Hepatic stellate cell (primary cell): ENCODE data around the gene AGK.

Source experiments
- DNase-seq: peaks from one replicate; pipeline ENCODE4 v3.0.0; 2011; ENCODE audit warnings: low spot score

The AGK gene

DNA sequence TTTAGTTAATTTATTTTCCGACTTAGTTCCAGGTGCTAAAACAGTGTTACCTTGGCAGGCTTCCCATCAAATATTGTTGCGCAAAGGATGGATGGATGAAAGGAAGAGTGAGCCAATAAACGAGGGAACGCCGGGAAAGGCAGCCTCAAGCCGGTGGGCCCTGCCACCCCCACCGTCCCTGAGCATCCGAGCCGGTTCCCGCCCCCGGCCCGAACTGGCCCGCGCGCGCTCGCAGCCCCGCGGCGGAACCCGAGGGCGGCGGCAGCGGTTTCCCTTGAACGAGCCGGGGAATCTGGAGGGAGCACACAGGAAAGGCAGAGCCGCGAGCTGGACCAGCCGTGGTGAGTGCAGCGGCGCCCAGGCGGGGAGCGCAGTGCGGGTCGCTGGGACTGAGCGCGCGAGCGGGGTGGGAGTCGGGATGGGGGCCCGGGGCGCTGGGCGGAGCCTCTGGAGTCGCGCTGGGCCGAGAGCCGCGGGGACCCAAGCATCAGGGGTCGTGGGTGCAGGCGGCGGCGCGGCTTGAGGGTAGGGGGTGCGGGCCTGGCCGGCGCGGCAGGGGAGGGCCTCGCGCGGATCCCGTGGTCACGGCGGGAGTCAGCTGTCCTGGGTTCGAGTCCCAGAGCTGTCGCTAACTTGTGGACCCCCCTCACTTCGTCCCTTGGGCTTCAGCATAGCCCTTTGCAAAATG lies at the start of gene AGK:
Gene AGK, plus strand, starts transcription at position 317 of the 688 bp plus-strand sequence. CDS start 4,057 bp downstream, outside the sequence.
- peak; percentile 78 for DNase-seq

- DNase-seq = no peak
These were observed 49.8 kb upstream of the AGK start for GRCh38 chr7:141501451-141501850.

DNA sequence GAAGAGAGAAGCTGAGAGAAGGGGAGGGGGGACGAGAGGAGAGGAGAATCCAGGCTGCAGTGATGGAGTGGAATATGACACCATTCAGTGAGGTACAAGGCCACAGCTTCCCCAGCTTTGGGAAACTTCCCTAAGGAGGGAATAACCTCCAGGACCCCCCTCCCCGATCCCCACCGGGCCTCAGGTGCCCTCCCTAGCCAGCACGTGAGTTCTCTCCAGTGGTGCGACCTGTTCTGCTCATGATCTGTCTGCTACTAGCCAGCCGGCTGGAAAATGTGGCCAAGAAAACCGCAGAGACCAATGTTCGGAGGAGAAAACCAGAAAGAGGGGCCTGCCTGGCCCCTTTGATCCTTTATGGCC lies 39.9 kb upstream of the AGK start:
- no peak for DNase-seq

DNA sequence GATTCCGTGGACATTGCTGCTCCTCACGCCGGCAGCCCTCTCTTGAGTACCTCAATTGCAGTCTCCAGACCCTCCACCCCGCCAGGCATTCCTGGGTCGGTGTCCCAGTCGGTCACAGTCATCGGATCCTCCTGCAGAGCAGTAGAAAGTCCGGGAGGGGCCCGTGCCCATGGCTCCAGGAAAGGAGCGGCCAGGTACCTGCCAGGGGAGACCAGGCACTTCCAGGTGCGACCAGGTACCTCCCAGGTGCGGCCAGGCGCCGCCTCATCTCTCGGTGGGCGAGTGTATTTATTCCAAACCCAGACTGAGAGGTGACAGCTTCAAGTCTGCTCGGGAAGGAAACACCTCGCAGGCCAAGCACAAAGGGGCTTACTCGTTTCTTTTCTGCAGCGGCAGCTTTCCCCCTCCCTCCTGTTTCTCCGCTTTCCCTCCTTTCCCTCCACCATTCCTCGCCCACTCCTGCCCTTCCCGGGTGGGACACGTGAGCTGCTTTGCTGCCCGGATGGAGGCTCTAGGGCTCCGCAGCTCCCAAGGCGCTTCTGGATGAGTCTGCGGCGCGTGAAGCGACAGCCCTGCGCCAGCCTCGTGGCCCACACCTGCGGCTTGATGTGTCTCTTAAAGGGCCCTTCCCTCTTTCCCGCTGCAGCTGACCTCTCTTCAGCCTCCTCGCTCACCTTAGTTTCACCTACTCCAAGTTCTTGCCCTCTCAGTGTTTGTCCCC lies 39.4 kb upstream of the AGK start:
- no peak for DNase-seq

DNA sequence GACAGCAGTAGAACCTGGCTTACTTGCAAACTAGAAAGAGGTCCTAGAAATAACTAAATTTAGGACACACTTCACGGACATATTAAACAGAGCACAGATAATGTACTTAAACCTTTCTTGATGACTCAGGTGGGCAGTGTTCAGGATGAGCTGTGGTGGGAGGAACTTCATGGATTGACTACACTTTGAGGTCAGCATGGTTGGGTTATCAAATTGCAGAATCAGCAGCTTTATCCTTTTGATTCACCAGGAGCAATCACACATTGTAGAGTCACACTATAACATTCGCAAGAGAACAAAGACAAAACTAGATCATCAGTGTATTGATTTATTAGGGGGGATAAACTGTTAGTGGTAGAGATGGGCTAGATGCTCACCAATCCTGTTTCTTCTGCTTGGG lies 38.6 kb upstream of the AGK start:
- DNase-seq = no peak

DNA sequence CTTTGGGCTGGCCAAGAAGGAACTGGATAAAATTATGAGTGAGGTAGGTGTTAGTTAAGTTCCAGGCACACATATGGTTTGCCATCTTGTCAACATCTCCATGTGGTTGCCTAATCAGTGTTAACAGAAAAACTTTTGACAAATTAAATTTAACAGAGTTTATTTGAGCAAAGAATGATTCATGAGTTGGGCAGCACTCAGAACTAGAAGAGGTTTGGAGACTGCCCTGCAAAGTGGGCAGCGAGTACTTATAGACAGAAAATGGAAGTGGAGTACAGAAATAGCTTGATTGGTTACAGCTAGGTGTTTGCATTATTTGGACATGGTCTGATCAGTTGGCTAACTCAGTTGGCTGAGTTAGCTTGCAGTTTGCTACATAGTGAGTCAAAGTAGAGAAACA lies 37.5 kb upstream of the AGK start:
- DNase-seq = no peak

- DNase-seq = no peak
These were observed 35.3 kb upstream of the AGK start for GRCh38 chr7:141515941-141516340.

DNA sequence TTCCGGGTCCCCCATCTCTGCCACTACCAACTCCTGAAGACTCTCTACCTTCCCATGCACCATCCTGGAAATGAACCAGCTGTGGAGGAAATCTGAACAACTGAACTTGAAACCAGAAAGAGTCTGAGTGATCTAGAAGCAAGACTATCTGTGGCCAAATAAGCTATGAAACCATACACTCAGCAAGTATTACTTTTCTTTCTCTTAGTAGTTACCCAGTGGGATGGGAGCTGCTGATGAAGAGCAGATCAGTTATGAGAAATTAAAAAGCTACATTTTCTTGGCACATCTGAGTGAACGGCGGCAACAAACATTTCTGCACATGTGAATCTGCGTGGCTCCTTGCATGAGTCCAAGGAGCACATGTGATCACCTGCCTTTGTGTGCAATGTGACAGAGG lies 31.6 kb upstream of the AGK start:
- no peak for DNase-seq

DNA sequence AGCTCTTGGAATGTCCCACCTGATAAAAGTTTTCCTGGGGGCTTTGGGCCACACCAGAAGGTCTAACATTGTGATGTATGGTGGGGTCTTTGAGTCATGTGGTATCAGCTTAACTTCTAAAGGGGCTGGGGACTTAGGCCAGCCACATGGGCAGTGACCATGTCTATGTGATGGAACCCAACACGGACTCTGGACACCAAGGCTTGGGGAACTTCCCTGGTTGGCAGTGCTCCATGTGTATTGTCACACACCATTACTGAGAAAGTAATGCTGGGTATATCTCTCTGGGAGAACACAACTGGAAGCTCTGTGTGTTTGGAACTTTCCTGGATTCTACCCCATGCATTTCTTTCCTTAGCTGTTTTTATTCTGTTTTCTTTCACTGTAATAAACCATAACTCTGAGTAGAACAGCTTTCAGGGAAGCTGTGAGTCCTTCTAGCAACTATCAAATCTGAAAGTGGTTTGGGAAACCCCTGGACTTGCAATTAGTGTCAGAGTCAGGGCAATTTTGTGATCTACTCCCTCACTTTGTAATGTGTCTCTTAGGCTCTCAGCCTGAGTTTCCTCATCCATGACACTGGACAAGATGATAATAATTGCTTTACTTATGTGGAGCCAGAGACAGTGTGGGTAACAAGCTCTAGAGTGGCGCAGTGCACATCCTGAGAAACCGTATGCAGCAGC lies 28.4 kb upstream of the AGK start:
- no peak for DNase-seq

GRCh38 chr7:141525973-141526514 lies 25.2 kb upstream of the AGK start:
- DNase-seq = no peak

GRCh38 chr7:141527076-141527475 lies 24.1 kb upstream of the AGK start:
- DNase-seq = no peak

GRCh38 chr7:141528399-141528798 lies 22.8 kb upstream of the AGK start:
- DNase-seq = no peak

DNA sequence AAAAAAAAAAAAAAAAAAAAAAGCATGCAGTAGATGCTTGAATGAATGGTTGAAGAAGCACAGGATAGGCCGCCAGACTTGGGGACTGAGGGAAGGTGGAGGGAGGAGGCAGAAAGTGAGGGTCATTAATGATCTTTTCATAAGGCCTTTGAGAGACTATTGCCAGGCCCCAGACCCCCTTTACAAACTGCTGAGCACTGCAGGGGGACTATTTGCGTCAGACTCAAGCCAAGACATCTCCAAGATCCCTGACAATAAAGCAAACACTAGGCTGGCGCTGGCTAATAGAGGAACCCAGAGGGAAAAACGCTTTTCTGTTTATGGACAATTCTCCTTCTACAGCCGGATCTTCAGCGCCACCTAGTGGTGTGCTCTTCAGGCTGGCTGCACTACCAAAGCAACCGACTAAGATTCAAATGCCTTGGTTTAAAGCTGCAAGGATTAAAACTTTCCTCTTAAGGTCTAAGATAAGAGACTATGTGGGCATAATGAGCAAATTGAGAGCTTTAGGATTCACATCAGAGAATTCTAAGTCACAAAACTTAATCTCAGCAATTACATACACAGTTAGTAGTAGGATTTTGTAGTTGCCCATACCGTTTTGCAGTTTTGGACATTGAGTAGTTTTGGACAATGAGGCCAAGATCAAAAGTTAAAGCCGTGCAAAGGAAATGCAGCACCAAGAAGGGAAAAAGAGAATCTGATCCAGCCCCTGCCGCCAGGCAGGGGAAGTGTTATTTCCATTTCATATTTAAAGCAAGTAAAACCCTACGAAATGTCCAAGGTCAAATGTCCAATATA lies 17.9 kb upstream of the AGK start:
- DNase-seq = peak; percentile 51

DNA sequence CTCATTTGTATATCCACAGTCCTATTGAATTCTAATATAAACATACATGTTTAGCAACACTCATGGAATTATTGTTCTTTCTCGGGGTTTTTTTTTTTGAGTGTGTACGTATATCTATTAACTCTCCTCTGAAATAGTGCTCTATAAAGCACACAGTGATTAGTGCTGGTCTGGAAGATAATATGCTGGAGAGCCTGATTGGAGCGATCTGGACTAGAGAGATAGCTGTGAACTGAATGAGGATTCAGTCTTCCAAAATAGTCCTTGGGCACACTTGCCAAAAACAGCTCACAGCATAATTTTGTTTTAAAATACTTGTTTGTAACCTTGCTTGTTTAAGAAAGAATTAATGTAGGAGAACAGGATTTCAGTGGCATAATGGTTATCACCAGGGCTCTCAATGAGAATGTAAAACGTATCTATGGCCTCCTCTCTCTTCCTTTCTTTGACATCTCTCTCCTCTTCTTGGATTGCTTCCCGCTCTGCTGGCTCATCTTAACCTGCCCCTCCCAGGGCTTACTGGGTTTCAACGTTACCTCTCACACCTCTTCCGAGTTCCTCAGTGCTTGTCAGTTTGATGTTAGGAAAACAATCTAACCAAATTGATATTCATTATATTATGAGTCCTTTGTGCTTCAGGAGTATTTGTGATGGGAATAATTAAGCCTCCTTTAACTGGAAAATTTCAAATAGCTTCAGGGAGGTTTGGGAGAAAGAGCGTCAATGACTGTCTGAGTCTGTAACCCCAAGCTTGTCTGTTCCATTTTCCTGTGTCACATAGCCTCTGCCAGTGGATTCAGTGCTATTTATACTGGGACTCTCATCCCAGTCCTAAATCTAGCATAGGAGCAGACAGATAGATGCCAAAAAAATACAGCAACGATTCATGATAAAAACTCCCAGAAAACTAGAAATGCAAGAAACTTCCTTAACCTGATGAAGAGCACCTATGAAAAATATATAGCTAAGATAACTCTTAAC lies 16.2 kb upstream of the AGK start:
- no peak for DNase-seq

GRCh38 chr7:141537906-141538305 lies 13.3 kb upstream of the AGK start:
- no peak for DNase-seq

GRCh38 chr7:141541375-141541774 lies 9.8 kb upstream of the AGK start:
- DNase-seq = no peak

- DNase-seq = no peak
These were observed 6.4 kb upstream of the AGK start for GRCh38 chr7:141544831-141545230.

DNA sequence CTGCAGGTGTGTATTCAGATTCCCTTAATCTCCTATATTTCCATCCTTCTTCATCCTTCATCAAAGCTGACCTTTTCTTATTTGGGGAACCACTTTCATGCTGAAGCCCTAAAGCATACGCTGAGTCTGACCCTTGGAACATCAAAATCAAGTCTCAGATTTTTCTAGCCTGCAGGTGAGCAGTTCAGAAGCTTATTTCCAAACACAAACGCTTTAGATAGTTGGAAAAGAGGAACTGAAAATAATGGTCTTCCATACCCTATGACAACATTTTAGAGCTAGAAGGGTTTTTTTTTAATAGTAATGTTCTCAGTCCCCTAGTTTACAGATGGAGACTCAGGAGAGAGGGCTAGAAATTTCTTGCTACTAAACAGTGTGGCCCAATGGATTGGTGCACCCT lies 1.6 kb upstream of the AGK start:
- DNase-seq = no peak

DNA sequence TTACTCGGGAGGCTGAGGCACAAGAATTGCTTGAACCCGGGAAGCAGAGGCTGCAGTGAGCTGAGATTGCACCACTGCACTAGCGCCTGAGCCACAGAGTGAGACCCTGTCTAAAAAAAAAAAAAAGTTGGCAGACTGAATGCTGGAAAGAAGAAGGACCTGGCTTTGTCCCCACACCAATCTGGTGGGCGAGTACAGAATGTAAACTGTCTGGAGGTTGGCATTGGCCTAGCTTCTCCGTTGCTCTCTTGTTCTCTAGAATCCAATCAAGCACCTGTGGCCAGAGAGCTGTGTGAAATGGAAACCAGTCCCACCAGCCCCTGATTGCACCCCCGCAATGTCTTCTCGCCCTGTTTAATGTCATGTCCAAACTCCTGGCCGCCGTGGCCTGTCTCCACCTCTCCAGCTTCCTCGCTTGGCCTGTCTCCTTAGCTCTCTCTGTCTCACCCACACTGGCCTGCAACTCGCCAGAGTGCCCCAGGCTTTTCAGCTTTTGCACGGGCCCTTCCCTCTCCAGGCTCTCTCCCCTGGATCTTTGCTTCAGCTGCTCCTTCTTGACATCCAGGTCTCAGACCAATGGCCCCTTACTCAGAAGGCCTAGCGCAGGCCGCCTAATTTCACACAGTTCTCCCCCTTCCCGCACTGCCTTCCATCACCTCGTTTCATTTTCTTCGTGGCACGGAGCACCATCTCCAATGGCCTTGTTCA lies 670 bp upstream of the AGK start:
- no peak for DNase-seq

DNA sequence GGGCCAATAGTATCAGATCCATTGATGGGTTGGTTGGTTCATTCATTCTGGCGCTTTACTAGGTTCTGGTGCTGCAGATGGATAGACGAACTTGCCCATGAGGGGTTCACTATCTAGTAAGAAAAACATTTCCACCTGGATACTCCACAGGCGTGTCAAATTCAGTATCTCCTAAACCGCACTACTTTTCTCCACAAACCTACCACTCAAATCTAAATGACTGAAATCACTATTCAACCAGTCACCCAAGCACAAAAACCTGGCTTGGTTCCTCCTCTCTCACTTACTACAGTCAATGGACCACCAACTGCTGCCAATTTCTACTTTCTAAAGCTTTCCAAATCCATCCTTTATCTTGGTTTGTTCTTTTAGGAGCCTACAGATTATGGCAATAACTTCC lies 572 bp downstream of the AGK start:
- no peak for DNase-seq
